Calu3 (cell line): Measurements from ENCODE around the gene PARPBP. TPM values are rescaled to one million over a fixed set of nuclear protein-coding genes. Genes with fewer than 3 reads are reported as not detected.

Experiments
- BruUV-seq: library from RNA; stranded (reverse); fragments of 400-500 nt; replicated peaks from 2 replicates; lab custom pipeline; 2021; lab: Mats Ljungman, UMichigan
- CTCF ChIA-PET: fragments of 300-600 bp; sonication (Branson Sonifier 250); formaldehyde crosslinking; loops from one replicate; lab custom pipeline; 2022; ENCODE audit warnings: antibody characterized with exemption; lab: Charles Lee
- DNase-seq: peaks from one replicate; pipeline ENCODE4 v3.0.0; 2022
- H3K27ac Mint-ChIP-seq: one replicate; pipeline ENCODE4 v1.8.0; 2022; ENCODE audit warnings: mixed read lengths; ENCODE audit not compliant: unreplicated experiment
- H3K27me3 Mint-ChIP-seq: one replicate; pipeline ENCODE4 v1.8.0; 2022; ENCODE audit warnings: mixed read lengths; ENCODE audit not compliant: unreplicated experiment
- H3K36me3 Mint-ChIP-seq: one replicate; pipeline ENCODE4 v1.8.0; 2022; ENCODE audit warnings: mild to moderate bottlenecking, moderate library complexity, mixed read lengths; ENCODE audit not compliant: insufficient read depth, unreplicated experiment
- H3K4me1 Mint-ChIP-seq: one replicate; pipeline ENCODE4 v1.8.0; 2022; ENCODE audit warnings: mild to moderate bottlenecking, low read depth, mixed read lengths; ENCODE audit not compliant: unreplicated experiment
- H3K4me3 Mint-ChIP-seq: one replicate; pipeline ENCODE4 v1.8.0; 2022; ENCODE audit warnings: mild to moderate bottlenecking, low read depth, moderate library complexity, mixed read lengths; ENCODE audit not compliant: unreplicated experiment
- H3K9me3 Mint-ChIP-seq: one replicate; pipeline ENCODE4 v1.8.0; 2022; ENCODE audit warnings: low read depth, mixed read lengths; ENCODE audit not compliant: unreplicated experiment
- CTCF ChIP-seq: fragments of 200-600 bp; IDR thresholded peaks from one replicate; pipeline ENCODE4 v1.8.0; 2022; ENCODE audit warnings: antibody characterized with exemption; ENCODE audit not compliant: unreplicated experiment
- intact Hi-C: fragments of 100-400 bp; cut with micrococcal nuclease; formaldehyde crosslinking; loops from one replicate; pipeline ENCODE4 v1.10.0; 2022; ENCODE audit not compliant: unreplicated experiment
- total RNA-seq: library from RNA; stranded (reverse); gene quantifications from 2 replicates; pipeline ENCODE4 v1.2.3, GENCODE V29; 2022

PARPBP gene
- total RNA-seq, 1 experiment from 2014 or later, result 38.0 TPM

DNA sequence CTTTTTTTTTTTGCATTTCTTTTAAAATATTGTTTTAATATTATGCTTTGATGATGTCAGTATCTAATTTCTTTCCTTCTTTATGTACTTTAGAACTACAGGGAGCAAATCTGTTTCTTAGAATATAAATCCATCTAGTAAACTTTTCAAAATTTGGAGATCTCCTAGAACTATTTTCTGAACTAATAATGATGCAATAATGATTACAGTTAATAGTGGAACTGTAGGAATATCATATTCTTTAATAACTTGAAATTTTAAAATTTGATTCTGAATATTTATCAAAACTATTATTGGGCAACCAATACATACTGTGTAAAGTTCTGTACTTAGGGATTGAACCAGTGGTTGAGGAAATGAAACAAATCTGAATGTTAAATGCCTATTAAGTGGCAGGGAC is 100.8 kb downstream of the PARPBP start:
- no peaks in the 10 kb centered on the region for H3K36me3 Mint-ChIP-seq
- intact Hi-C loops, result no loop called here
- TF ChIP-seq CTCF, result no peak
- H3K27ac Mint-ChIP-seq, result no peak overlapping the region
- peaks cover 3% of the 10 kb centered on the region for H3K9me3 Mint-ChIP-seq
- BruUV-seq, result no TSS peak
- H3K4me1 Mint-ChIP-seq, result no peaks in the 10 kb centered on the region
- H3K27me3 Mint-ChIP-seq, result no peaks in the 10 kb centered on the region
- DNase-seq, result no peak
- CTCF ChIA-PET, result no interaction called here
- no peak overlapping the region for H3K4me3 Mint-ChIP-seq

- no peaks in the 10 kb centered on the region for H3K27me3 Mint-ChIP-seq
- DNase-seq, result no peak
- no peaks in the 10 kb centered on the region for H3K36me3 Mint-ChIP-seq
- intact Hi-C loops, result no loop called here
- TF ChIP-seq CTCF, result no peak
- no peak overlapping the region for H3K4me3 Mint-ChIP-seq
- H3K27ac Mint-ChIP-seq, result no peak overlapping the region
- CTCF ChIA-PET, result no interaction called here
- no peaks in the 10 kb centered on the region for H3K4me1 Mint-ChIP-seq
- H3K9me3 Mint-ChIP-seq, result peaks cover 3% of the 10 kb centered on the region
- BruUV-seq, result no TSS peak
Measured at GRCh38 chr12:102227954-102228353, 108.0 kb downstream of the PARPBP start.

DNA sequence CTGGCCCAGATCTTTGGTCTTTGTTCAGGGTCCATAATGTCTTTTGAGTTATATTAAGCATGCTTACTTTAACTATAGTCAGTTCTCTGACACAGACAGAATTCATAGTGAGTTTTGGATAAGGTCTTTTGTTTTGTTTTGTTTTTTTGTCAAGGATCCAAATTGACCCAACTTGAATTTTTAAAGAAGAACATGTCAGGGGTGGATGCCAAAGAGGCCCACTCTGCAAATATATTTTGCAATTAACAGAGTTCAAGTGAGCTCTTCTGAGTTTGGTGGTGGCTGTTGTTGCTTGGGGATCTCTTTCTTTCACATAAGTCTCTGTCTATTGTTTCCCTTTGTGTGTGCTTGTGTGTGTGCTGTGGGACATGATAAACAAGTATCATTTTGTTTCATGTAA is 112.1 kb downstream of the PARPBP start:
- no peak overlapping the region for H3K4me3 Mint-ChIP-seq

GRCh38 chr12:102232446-102232845 is 112.5 kb downstream of the PARPBP start:
- Mint-ChIP-seq H3K4me3 (no peak overlapping the region), H3K9me3 (peaks cover under 1% of the 10 kb centered on the region), H3K27me3 (no peaks in the 10 kb centered on the region), H3K4me1 (no peaks in the 10 kb centered on the region), H3K27ac (no peak overlapping the region), H3K36me3 (no peaks in the 10 kb centered on the region)
- DNase-seq, result no peak
- no peak for TF ChIP-seq CTCF
- intact Hi-C loops, result no loop called here
- BruUV-seq, result no TSS peak
- CTCF ChIA-PET, result no interaction called here

More for the DNA sequence above, 112.1 kb downstream of the PARPBP start:
- Mint-ChIP-seq H3K9me3 (no peaks in the 10 kb centered on the region), H3K27ac (no peak overlapping the region), H3K4me1 (no peaks in the 10 kb centered on the region), H3K36me3 (no peaks in the 10 kb centered on the region), H3K27me3 (no peaks in the 10 kb centered on the region)
- intact Hi-C loops, result no loop called here
- TF ChIP-seq CTCF, result no peak
- no TSS peak for BruUV-seq
- no peak for DNase-seq
- CTCF ChIA-PET, result no interaction called here
